GM21528 (cell line): Measurements from ENCODE around the gene TPX2.
"Not testable (repeated sequence)": the region's sequence is repeated elsewhere in the genome, so short reads cannot be mapped to it uniquely, and the experiment has no call there.

Experiments
- ATAC-seq: cut with Tn5 transposase; IDR thresholded peaks from one replicate; pipeline ENCODE4 v1.9.1; 2021; ENCODE audit warnings: mild to moderate bottlenecking, moderate library complexity; ENCODE audit not compliant: unreplicated experiment, low FRiP score

TPX2 gene

DNA sequence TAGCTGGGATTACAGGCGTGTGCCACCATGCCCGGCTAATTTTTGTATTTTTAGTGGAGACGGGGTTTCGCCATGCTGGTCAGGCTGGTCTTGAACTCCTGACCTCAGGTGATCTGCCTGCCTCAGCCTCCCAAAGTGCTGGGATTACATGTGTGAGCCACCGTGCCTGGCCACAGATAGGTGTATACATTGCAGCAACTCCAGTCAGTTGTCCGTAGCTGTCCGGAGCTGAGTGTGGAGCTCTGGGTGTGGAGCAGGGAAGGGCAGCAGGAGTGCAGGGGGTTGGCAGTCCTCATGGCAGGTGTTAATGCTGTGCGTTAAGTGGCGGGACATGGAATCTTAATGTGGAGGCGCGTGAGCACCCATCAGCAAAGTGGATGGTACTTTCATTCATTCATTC, 88.9 kb downstream of the TPX2 start:
- ATAC-seq: not testable (repeated sequence)

DNA sequence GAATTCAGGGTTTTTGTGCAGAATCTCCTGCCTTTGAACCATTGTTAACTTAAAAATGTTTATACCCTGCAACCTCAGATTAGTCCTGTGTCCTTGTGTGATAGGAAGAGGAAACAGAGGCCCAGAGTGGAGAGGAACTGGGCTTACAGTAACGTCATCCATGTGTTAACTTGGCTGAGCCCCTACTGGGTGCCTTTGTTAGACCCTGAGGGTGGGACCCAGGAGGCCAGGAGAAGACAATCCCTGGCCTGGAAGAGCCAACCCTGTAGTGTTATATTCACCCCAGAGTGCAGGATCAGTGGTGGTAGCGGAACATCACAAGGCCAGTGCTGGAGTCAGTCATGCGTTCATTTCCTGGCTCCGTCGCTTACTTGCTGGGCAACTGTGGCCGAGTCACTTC, 90.6 kb downstream of the TPX2 start:
- ATAC-seq: no peak

DNA sequence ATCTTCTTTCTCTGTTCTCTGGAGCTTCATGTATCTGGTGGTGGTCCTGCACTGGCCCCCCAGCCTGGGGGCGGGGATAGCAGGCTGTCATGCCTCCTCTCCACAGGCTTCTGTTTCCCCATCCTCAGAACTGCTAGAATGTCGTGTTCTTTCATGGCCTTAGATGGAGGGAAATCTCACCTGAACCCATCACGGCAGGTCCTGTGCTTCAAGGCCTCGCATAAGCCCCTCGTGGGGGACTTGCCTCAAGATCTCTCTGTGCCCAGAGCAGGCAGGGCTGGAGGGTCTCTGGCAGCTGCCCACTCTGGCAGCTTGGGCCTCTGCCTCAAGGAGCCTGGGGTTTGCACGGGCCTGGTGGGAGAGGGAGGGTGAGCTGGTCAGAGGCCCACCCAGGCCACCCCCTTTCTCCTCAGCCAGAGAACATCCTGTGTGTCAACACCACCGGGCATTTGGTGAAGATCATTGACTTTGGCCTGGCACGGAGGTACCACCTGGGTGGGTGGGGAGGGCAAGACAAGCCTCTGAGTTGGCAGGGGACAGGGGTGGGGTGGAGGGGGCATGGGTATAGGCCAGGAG, 91.4 kb downstream of the TPX2 start:
- ATAC-seq: no peak

DNA sequence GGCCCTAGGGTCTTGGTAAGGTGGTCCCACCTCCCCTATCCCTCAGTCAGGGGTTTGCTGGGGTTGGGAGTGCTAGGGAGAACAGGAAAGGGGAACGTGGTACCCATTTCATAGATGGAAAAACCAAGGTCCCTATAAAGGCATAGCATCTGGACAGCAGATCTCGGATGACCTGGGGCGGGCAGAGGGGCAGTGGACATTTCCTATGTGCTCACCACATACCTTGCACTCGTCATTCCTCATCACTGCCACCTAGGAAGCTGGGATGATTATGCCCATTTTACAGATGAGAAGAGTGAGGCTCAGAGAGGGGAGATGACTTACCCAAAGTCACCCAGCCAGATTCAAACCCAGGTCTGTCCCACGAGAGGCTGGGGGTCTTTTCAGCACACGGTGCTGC, 92.1 kb downstream of the TPX2 start:
- ATAC-seq: no peak

DNA sequence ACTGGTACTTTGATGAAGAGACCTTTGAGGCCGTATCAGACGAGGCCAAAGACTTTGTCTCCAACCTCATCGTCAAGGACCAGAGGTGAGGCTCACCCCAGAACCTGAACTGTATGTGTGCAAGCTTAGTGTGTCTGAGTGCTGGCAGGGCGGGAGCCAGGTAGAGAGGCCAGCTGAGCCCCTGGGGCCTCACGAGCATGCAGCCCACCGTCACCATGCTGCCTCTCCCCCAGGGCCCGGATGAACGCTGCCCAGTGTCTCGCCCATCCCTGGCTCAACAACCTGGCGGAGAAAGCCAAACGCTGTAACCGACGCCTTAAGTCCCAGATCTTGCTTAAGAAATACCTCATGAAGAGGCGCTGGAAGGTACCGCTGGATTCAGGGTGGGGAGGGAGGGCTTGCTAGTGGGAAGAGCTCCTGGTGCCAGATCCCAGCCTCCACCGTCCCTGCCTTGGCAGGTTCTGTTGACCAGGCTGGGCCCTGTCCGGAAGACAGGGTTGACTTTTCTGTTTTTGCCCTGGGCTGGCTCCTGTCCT, 92.7 kb downstream of the TPX2 start:
- ATAC-seq: no peak

DNA sequence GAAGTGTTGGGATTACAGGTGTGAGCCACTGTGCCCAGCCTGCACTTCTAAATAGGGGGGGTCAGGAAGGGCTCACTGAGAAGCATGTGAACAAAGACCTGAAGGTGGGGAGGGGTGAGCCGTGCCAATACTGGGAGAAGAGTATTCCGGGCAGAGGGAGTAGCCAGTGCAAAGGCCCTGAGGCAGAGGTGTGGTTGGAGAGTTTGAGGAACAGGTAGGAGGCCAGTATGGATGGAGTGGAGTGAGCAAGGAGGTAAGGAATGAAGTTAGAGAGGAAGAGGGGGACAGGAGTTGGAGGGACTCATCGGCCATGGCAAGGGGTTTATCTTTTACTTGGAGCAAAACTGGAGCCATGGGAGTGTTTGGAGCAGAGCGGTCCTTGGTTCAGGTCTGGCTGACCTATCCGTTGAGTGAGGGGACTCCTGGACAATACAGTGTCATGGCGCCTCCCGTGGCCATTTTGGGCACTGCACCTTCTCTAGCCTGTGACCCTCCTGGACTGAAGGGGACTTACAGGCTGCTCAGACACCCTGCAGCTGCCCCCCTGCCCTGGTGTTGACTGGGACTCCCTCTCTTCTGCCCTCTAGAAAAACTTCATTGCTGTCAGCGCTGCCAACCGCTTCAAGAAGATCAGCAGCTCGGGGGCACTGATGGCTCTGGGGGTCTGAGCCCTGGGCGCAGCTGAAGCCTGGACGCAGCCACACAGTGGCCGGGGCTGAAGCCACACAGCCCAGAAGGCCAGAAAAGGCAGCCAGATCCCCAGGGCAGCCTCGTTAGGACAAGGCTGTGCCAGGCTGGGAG, 94.2 kb downstream of the TPX2 start:
- ATAC-seq: no peak

DNA sequence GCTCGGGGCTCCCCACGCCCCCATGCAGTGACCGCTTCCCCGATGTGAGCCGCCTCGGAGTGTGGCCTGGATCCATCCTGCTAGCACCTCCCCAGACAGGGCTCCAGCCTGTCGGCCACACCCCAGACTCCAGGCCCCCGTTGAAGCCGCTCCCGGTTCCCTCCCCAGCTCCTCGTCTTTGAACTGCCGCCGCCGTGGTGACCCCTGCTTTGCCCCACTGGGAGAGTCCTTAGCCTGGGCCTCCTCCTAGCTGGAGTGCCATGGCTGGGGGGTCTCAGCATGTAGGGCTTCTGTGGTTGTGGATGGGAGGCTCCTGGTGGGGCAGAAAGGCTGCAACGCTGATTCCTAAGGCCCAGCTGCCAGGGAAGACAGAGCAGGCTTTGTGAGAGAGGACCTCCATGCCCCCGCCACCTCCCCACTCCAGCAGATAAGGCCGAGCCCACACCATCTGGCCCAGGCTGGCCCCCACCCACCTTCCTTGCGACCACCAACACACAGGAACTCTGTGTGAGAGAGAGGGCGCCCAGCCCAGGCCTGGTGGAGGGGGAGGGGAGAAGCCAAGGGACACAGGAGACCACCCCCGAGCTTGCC, 94.9 kb downstream of the TPX2 start:
- ATAC-seq: no peak

DNA sequence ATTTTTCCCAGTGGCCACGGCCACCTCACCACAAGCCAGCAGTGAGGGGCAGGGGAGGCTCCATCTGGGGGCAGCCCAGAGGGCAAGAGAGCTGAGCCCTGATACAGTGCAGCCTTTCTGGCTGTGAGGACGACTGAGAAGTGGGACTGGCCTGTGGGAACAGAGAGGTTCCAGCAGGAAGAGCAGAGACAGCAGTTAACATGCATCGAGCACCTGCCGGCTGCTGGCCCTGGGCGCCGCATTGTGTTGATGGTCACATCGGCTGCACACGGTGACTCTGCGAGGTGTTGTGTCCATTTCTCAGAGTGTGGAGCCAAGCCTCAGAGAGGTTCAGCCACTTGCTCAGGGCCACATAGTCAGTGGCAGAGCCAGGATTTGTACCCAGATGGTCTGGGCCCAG, 96.5 kb downstream of the TPX2 start:
- ATAC-seq: no peak

DNA sequence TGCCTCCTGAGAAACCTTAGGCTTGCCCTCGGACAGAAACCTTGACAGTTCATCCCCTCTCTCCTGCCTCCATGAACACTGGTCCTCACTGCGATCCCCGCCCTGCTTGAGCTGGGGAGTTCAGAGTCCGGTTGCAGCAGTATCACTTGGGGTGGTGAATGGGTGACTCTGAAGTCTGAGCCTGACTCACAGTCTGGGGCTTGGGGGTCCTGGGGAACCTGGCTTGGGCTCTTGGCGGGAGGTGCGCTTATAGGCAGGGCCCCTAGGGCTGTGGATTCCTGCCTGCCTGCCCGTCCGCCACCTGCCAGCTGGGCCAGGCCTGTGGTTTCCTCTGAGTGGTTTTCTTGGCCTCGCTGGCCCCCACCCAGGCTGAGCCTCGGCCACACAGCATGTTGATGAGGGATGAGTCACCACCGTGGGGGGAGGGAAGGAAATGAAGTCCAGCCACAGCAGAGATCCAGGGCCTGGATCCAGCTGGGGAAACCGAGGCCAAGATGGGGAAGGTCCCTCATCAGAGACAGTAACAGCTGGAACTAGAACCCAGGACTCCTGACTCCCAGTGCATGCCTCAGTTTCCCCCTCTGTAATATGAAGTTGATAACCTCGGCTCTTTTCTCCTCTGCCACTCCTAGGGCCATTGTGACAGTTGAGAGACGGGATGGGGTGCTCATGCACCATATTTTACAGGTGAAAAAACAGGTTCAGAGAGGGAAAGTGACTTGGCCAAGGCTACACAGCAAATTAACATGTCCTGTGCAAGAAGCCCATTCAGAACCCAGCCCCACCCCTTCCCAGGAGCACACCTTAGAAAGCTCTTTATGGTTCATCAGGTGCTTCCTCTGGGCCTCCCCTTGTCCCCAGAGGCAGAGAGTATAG, 97.1 kb downstream of the TPX2 start:
- no peak for ATAC-seq

DNA sequence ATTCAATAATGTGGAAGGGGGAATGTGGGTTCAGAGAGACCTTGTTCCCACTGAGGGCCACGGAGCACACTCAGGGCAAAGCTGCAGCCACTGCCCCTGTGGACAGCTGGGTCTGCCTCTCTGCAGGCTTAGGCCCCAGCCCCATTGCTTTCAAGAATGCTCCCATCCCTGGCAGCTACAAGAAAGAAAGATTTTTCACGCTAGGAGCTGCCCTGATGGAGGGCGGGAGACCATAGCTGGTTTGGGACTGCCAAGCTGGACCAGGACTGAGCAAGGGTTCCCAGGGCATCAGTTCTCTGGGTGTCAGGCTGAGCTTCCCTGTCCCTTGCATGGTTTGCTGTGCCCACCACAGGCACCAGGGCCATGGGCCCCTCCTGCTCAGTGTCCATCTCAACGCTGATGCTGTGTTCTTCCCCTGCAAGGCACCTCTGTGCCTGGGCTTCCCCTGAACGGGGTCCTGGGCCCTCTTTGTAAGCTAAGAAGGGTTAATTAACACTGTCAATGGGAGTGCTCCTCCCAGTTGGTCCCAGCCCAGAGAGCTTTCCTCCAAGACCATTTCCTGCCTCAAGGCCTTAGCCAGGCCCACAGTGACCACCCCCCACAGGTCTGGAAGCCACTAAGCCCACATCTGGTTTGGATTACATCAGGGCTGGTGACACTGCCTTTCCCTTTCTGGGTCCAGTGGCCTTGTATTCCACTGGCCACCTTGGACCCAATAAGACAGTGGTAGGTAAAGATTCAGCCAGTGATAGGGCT, 97.9 kb downstream of the TPX2 start:
- ATAC-seq: no peak

DNA sequence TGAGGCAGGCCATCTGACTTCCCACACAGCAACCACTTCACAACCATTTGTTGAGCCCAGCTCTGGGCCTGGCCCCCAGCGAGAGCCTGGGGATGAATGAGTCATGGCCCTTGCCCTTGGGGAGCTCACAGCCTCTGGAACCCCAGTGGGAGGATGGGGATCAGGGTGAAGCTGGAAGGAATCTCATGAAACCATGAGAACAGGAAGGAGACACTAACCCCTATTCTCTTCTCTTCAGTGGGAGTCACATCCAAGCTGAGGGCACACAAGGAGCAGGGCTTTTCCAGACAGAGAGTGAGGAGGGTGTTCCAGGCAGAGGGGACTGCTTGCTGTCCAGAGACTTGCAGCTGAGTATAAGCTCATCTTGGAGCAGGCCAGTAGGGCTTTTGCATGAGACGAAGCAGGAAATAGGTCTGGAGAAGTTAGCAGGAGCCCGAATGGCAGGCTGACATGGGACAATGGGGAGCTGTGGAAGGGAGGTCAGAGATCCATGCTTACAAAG, 98.9 kb downstream of the TPX2 start:
- no peak for ATAC-seq

DNA sequence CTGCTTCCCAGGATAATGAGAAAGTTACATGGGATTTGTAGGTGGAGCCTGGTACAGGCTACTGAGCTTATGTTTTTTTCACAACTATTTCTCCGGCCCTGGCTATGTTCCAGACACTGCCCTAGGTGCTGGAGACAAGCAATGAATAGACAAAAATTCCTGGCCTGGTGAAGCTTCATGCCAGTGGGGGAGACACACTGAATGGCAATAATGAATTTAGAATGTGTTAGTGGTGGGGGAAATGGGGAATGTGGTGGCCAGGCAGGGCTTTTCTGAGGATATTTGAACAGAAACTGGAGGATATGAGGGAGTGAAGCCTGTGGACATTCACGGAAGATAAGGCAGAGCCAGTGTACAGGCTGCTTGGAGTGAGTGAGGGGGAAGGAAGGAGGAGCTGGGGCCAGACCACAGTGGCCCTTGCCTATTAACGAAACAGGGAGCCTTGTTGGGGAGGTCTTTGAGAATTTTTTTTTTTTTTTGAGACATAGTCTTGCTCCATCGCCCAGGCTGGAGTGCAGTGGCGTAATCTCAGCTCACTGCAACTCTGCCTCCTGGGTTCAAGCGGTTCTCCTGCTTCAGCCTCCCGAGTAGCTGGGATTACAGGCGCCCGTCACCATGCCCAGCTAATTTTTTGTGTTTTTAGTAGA, 99.7 kb downstream of the TPX2 start:
- no peak for ATAC-seq

DNA sequence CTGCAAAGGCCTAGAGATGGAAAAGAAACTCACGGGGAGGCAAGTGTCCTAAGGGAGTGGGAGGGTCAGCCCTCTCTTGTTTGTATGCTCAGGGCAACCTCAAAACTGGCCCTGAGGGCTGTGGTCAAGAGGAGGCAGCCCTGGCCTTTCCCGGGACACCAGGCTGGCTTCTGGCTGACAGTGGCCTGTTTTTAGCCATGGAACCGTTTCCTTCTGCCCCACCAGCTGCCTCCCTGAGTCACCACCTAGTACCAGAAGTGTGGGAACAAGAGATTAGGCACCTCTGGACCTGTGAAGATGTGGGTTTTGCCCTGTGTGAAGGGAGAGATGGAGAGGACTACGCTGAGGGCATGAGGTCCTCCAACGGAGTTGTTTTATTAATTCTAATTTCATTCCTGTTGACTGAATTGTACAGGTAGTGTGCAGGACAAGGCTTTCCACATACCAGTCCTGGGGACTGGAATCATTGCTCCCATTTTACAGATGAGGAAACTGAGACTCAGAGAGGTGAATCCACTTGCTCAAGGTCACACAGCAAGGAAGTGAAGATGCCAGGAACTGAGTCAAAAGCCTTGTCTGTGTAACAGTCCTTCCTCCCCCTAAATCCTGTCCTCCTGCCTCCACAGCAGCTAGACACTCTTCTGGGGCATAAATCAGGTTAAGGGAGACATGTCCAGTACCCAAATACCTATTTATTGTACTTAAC, 100.8 kb downstream of the TPX2 start:
- ATAC-seq: no peak

DNA sequence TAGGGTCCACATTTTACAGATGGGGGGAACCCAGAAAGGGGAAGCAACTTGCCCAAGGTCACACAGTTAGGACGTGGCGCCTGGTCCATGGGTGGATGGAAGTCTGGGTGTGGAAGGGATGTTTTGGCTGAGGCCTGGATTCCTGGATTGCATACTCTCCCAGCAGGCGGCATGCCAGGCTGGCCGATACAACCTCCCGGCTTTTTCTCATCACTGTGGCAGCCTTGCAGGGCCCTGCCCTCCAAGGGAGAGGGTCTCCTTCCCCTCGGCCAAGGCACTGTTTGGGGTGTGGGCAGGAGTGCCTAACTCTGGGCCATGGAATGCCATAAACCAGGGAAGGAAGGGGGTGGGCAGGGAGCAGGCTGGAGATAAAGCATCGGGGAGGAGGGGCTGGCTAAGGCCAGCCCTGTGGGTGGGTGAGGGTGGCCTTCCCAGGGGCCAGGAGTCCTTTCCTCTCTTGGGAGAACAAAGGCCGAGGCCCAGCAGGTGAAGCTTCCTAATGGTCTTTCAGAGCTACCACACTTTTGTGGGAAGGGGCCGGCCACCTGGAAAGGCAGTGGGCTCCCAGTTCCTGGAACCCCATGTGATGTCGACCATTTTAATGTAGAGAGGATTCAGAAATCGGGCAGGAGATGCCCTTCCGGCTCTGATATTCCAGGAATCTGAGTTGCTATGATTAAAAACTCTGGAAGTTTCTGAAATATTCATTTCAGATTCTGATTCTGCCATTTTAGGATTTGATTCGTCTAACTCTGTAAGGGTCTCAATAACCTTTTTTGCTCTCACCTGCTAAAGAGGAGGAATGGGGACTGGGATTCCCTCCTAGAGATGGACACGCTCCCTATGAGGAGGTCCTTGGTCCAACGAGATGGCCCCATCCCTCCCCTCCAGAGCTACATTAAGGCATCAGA, 102.1 kb downstream of the TPX2 start:
- no peak for ATAC-seq

DNA sequence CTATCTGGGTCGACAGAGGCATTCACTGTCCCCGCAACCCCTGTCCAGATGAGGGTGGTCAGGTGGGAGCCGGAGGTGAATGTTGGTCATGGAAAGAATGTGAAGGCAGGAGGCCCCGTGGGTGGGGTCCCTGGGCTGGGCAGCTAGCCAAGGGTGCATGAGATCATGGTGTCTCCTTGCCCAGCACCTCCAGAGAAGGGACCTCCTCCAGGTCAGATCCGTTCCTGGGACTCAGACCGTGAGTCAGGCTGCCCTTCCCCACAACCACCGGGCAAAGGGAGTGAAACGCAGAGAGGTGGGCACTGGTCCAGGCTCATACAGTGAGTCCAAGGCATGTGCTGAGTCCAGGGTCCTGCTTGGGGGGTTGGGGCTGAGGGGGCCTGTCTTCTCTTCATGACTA, 102.8 kb downstream of the TPX2 start:
- ATAC-seq: no peak

DNA sequence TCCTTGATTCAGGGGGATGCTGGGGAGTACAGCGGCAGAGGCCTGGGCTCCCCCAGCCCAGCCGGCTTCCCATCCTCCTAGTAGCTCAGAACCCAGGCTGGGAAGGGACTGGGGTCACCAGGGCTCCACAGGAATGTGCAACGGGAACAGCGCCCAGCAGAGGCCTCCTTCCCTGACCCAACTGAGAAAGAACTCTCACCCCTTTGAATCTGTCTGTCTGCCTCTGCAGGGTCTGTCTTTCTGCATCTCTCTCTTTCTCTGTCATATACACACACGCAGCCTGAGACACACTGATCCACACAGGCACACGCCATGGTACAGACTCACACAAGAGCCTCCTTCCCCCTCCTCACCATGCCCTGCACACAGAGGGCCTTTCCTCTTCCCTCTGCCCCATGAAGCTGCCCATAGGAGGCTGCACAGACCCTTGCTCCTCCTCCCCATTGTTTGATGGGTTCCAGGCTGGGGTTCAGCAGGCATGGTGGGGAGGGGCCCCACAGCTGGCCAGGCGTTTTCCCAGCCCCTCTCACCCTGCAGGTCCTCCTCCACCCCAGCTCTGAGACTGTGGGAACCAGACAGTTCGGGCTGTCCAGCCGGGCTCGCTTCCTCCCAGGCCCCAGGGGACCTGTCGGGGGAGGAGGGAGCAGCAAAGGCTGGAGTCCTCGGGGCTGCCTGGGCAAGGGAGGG, 103.5 kb downstream of the TPX2 start:
- no peak for ATAC-seq

DNA sequence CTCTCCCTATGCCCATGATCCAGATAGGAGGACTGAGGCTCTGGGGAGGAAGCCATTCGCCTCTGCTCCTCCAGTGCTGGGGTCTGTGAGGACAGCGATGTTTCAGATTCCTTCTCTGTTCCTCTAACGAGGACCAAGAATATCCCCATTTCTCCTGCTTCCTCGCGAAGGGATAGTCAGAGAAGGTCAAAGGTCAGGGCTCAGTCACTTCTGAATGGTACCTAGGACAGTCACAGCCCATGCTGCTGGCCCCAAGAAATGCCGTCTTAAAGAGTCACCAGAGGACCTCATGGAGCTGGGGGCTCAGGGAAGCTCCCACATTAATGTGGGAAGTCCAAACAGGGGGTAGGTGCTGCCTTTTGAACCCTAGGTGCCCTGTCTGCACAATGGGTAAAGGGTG, 104.2 kb downstream of the TPX2 start:
- no peak for ATAC-seq
